GM12878 (cell line): ENCODE data around the gene MYPN.

Experiments used
- BCL11A ChIP-seq: IDR thresholded peaks from 2 replicates; pipeline ENCODE4 v1.6.1; 2011; ENCODE audit warnings: low read depth, low read length
- CHD2 ChIP-seq: IDR thresholded peaks from 2 replicates; pipeline ENCODE4 v1.6.1; 2011; ENCODE audit warnings: low read depth, low read length, improper control_type of control experiment, borderline replicate concordance
- CHD4 ChIP-seq: fragments of 200-600 bp; sonication (generic); IDR thresholded peaks from 2 replicates; pipeline ENCODE4 v1.6.1; 2016; ENCODE audit warnings: mild to moderate bottlenecking
- CTCF ChIP-seq, 3 experiments: IDR thresholded peaks in 2 of 3; conservative IDR thresholded peaks in 1 of 3; 2 replicates each; pipeline ENCODE4 v1.5.1; 2011; ENCODE audit warnings: low read depth in 3 of 3, low read length in 3 of 3, mild to moderate bottlenecking in 3 of 3, control low read depth in 2 of 3, moderate library complexity in 2 of 3, inconsistent platforms in 1 of 3, mixed read lengths in 1 of 3; ENCODE audit not compliant: control insufficient read depth in 2 of 3, insufficient read depth in 1 of 3; ENCODE audit errors: extremely low read depth in 1 of 3
- EED ChIP-seq: sonication (generic); IDR thresholded peaks from 2 replicates; pipeline ENCODE4 v1.6.1; 2016; ENCODE audit warnings: antibody characterized with exemption, low read depth
- JUND ChIP-seq: IDR thresholded peaks from 2 replicates; pipeline ENCODE4 v1.6.1; 2012; ENCODE audit warnings: low read depth, mild to moderate bottlenecking, low read length, improper control_type of control experiment, moderate library complexity
- PBX3 ChIP-seq: IDR thresholded peaks from 2 replicates; pipeline ENCODE4 v1.6.1; 2011; ENCODE audit warnings: mild to moderate bottlenecking, low read depth, low read length, moderate library complexity; ENCODE audit not compliant: insufficient replicate concordance
- POLR2A ChIP-seq: IDR thresholded peaks from 2 replicates; pipeline ENCODE4 v1.6.1; 2011; ENCODE audit warnings: low read depth, mild to moderate bottlenecking, low read length
- POLR2AphosphoS5 ChIP-seq: IDR thresholded peaks from 2 replicates; pipeline ENCODE4 v1.6.1; 2011; ENCODE audit warnings: mild to moderate bottlenecking, low read length, inconsistent platforms
- REST ChIP-seq: IDR thresholded peaks from 2 replicates; pipeline ENCODE4 v1.6.1; 2012; ENCODE audit warnings: mild to moderate bottlenecking, low read depth, low read length
- SIN3A ChIP-seq: IDR thresholded peaks from 2 replicates; pipeline ENCODE4 v1.6.1; 2012; ENCODE audit warnings: low read depth, low read length, improper control_type of control experiment
- ZBTB33 ChIP-seq: fragments of 450-650 bp; IDR thresholded peaks from 2 replicates; pipeline ENCODE4 v1.6.1; 2017; ENCODE audit warnings: mild to moderate bottlenecking
- ZNF24 ChIP-seq: fragments of 450-650 bp; IDR thresholded peaks from 2 replicates; pipeline ENCODE4 v1.6.1; 2017; ENCODE audit warnings: antibody characterized with exemption, mild to moderate bottlenecking
- ZNF274 ChIP-seq: IDR thresholded peaks from one replicate; pipeline ENCODE4 v1.8.0; 2011; ENCODE audit not compliant: insufficient read length, insufficient read depth

- TF ChIP-seq REST = no peak
- TF ChIP-seq CHD4 = no peak
- TF ChIP-seq POLR2A = no peak
- no peak for TF ChIP-seq CTCF (IDR thresholded peaks at IDR 0.05 in 2 of 3, conservative IDR thresholded peaks at IDR 0.05 in 1 of 3; ENCODE audit: control insufficient read depth in 2 of 3, extremely low read depth in 1 of 3, insufficient read depth in 1 of 3, low read depth in 3 of 3, low read length in 3 of 3)
- no peak for TF ChIP-seq ZNF24
- no peak for TF ChIP-seq JUND
- no peak for TF ChIP-seq BCL11A
- TF ChIP-seq EED = no peak
- TF ChIP-seq ZBTB33 = no peak
- no peak for TF ChIP-seq CHD2
- no peak for TF ChIP-seq ZNF274
- no peak for TF ChIP-seq SIN3A
- no peak for TF ChIP-seq PBX3
- no peak for TF ChIP-seq POLR2AphosphoS5
These were observed 23.1 kb downstream of the MYPN start for GRCh38 chr10:68132391-68132790.
